ENCODE data around the gene TENT4B. TPM values are rescaled to one million over a fixed set of nuclear protein-coding genes. Genes with fewer than 3 reads are reported as not detected.

TENT4B gene
- total RNA-seq (11.0 and 12.2 TPM in 2 replicates), polyA plus RNA-seq (11.1 and 12.3 TPM in 2 replicates), polyA minus RNA-seq (ENCODE audit: low replicate concordance) (4.0 and 6.1 TPM in 2 replicates)
- polyA plus RNA-seq (2012): 6.7 TPM in 2 replicates

GRCh38 chr16:50152807-50153595 is at the start of gene TENT4B:
Gene TENT4B, plus strand, starts transcription at chr16:50153306. Its CDS starts 316 bp downstream, at chr16:50153622.
- Histone ChIP-seq H3K9me3 (ENCODE audit: control insufficient read depth, insufficient read depth, low read depth, low read length) (no peaks in the 10 kb centered on the region), H3K4me1 (ENCODE audit: control insufficient read depth, extremely low read depth, insufficient read depth, low read length) (peaks cover 3% of the 10 kb centered on the region), H3K27me3 (ENCODE audit: control insufficient read depth, insufficient read depth, low read length) (no peaks in the 10 kb centered on the region), H3K9ac (ENCODE audit: insufficient read depth, low read length) (peak within 1 kb of the TSS; percentile 96), H3K4me2 (ENCODE audit: extremely low read depth, insufficient read depth, low read length) (peak within 1 kb of the TSS; percentile 86), H4K20me1 (ENCODE audit: control insufficient read depth, extremely low read depth, insufficient read depth, low read length) (no peaks in the 10 kb centered on the region), H3K4me3 (replicated peaks in 1 of 4; ENCODE audit: control extremely low read depth in 1 of 4, insufficient read depth in 1 of 4, low read depth in 3 of 4, low read length in 4 of 4) (peak within 1 kb of the TSS; percentile 75 to 87 (median 82)), H2AFZ (ENCODE audit: low read length) (peak within 1 kb of the TSS; percentile 96), H3K79me2 (ENCODE audit: control insufficient read depth, insufficient read depth, low read length) (peaks cover 43% of the 10 kb centered on the region), H3K27ac (ENCODE audit: insufficient read depth, low read length) (peak within 1 kb of the TSS; percentile 98), H3K36me3 (ENCODE audit: control insufficient read depth, insufficient read depth, low read length) (no peaks in the 10 kb centered on the region)
- peak; percentile 76 to 82 for DNase-seq (ENCODE audit: low read depth in 2 of 2)
- no peak for TF ChIP-seq EZH2 (IDR thresholded peaks at IDR 0.05; ENCODE audit: low read length, missing control alignments)

DNA sequence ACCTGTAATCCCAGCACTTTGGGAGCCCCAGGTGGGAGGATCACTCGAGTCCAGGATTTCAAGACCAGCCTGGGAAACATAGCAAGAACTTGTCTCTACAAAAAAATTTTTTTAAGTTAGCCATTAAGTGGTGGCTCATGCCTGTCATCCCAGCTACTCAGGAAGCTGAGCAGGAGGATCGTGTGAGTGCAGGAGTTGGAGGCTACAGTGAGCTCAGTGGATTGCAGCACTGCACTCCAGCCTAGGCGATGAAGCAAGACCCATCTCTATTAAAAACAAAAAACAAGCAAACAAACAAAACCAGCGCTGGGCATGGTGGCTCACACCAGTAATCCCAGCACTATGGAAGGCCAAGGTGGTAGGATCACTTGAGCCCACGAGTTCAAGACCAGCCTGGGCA is 49.3 kb upstream of the TENT4B start:
- Histone ChIP-seq H3K27me3 (ENCODE audit: control insufficient read depth, insufficient read depth, low read length) (no peaks in the 10 kb centered on the region), H3K27ac (ENCODE audit: insufficient read depth, low read length) (no peak overlapping the region)

DNA sequence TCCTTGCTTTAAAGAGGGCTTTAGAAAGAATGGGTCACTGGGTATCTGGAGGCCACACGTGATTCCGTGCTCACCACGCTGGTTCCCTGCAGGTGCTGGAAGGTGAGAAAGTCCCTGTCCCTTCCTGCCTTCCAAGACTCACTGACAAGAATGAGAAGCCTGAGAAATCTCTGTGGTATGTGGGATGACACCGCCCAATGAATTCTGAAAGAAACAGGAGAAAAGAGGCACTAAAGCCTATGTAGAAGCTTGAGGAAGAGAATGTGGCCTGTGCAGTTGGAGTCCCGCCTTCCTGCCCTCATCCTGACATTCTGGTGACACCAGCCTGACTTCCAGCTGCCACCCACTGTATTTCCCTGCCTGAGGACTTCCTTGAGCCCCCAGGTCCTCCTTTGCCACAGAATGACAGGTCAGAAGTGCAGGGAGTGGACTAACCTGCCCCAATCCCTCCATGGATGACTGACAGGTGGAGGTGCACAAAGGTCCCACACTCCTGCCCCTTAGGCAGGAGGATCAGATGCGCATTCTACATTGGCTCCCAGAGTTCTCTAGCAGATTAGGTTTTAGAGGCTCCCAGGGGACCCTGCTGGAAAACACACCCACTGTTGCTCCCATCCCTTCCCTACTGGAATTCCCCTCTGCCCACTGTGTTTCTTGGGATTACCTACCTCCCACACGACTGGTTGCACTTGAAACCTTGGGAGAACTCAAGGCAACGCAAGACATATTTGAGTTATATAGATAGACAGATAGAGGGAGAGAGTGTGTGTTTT is 38.6 kb upstream of the TENT4B start:
- no peaks in the 10 kb centered on the region for H4K20me1 ChIP-seq (ENCODE audit: control insufficient read depth, extremely low read depth, insufficient read depth, low read length)
- no peak overlapping the region for H3K4me3 ChIP-seq (replicated peaks in 1 of 4; ENCODE audit: control extremely low read depth in 1 of 4, insufficient read depth in 1 of 4, low read depth in 3 of 4, low read length in 4 of 4)
- no peaks in the 10 kb centered on the region for H3K36me3 ChIP-seq (ENCODE audit: control insufficient read depth, insufficient read depth, low read length)
- H3K27ac ChIP-seq (ENCODE audit: insufficient read depth, low read length): no peak overlapping the region
- H3K79me2 ChIP-seq (ENCODE audit: control insufficient read depth, insufficient read depth, low read length): no peaks in the 10 kb centered on the region
- TF ChIP-seq EZH2 (IDR thresholded peaks at IDR 0.05; ENCODE audit: low read length, missing control alignments) (no peak), CTCF (conservative IDR thresholded peaks at IDR 0.05 in 1 of 2, IDR thresholded peaks at IDR 0.05 in 1 of 2; ENCODE audit: low read depth in 1 of 2, low read length in 2 of 2) (no peak)
- no peaks in the 10 kb centered on the region for H3K9me3 ChIP-seq (ENCODE audit: control insufficient read depth, insufficient read depth, low read depth, low read length)
- H3K27me3 ChIP-seq (ENCODE audit: control insufficient read depth, insufficient read depth, low read length): no peaks in the 10 kb centered on the region
- DNase-seq (ENCODE audit: low read depth in 2 of 2): no peak
- H2AFZ ChIP-seq (ENCODE audit: low read length): no peak overlapping the region
- H3K4me2 ChIP-seq (ENCODE audit: extremely low read depth, insufficient read depth, low read length): no peak overlapping the region
- H3K9ac ChIP-seq (ENCODE audit: insufficient read depth, low read length): no peak overlapping the region
- H3K4me1 ChIP-seq (ENCODE audit: control insufficient read depth, extremely low read depth, insufficient read depth, low read length): no peaks in the 10 kb centered on the region

More for the DNA sequence above, 49.3 kb upstream of the TENT4B start:
- H3K4me2 ChIP-seq (ENCODE audit: extremely low read depth, insufficient read depth, low read length): no peak overlapping the region
- TF ChIP-seq CTCF (conservative IDR thresholded peaks at IDR 0.05 in 1 of 2, IDR thresholded peaks at IDR 0.05 in 1 of 2; ENCODE audit: low read depth in 1 of 2, low read length in 2 of 2): no peak
- TF ChIP-seq EZH2 (IDR thresholded peaks at IDR 0.05; ENCODE audit: low read length, missing control alignments): no peak
- no peaks in the 10 kb centered on the region for H3K9me3 ChIP-seq (ENCODE audit: control insufficient read depth, insufficient read depth, low read depth, low read length)
- H3K9ac ChIP-seq (ENCODE audit: insufficient read depth, low read length): no peak overlapping the region
- no peaks in the 10 kb centered on the region for H3K79me2 ChIP-seq (ENCODE audit: control insufficient read depth, insufficient read depth, low read length)
- H4K20me1 ChIP-seq (ENCODE audit: control insufficient read depth, extremely low read depth, insufficient read depth, low read length): no peaks in the 10 kb centered on the region
- peaks cover 8% of the 10 kb centered on the region for H3K36me3 ChIP-seq (ENCODE audit: control insufficient read depth, insufficient read depth, low read length)
- DNase-seq (ENCODE audit: low read depth in 2 of 2): peak in 1 of 2 donors; percentile 33
- H2AFZ ChIP-seq (ENCODE audit: low read length): no peak overlapping the region
- no peak overlapping the region for H3K4me3 ChIP-seq (replicated peaks in 1 of 4; ENCODE audit: control extremely low read depth in 1 of 4, insufficient read depth in 1 of 4, low read depth in 3 of 4, low read length in 4 of 4)
- H3K4me1 ChIP-seq (ENCODE audit: control insufficient read depth, extremely low read depth, insufficient read depth, low read length): no peaks in the 10 kb centered on the region
